NOMO-1 (cell line): ENCODE results near the gene MLLT3.

Source experiments
- DNase-seq, 2 experiments: peaks; one replicate each; lab custom pipeline; 2025; ENCODE audit not compliant: unreplicated experiment in 2 of 2; lab: John Stamatoyannopoulos, UW

Gene MLLT3

GRCh38 chr9:20524776-20525175 is 97.5 kb downstream of the MLLT3 start:
- DNase-seq = no peak

GRCh38 chr9:20518737-20519136 is 103.6 kb downstream of the MLLT3 start:
- DNase-seq = no peak

GRCh38 chr9:20513126-20513913 is 109.0 kb downstream of the MLLT3 start:
- no peak for DNase-seq

DNA sequence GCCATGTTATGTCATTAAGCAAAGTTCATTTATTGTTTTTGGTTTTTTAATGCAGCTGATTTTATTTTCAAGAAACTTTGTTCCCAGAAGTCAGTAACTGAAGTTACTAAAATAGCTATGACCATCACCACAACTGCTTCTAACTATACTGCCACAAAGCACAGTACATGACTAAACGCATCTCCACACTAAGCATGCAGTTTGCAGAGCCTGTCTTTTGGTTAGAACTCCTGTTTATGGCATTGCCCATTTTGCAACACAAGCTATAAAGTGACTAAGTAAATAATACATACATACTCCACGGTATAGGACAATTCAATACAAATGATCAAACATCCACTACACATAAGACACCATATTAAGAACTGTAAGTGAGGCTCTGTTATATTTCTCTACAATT is 109.7 kb downstream of the MLLT3 start:
- DNase-seq = no peak

DNA sequence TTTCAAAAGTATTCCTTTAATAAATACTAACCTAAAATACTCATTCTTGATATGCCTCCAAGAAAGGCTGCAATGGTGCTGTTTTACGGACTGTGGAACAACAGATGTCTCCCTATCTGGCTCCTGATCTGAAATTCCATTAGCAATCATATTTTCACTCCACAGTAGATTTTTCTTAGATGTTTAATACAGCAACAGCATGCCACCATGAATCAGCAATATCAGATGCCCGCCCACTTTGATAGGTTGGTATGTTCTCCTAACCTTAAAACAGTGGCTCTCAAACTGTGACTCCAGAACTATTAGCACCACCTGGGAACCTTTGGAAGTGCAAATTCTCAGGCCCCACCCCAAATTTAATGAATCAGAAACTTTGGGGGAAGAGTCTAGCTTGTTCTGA is 110.2 kb downstream of the MLLT3 start:
- DNase-seq = no peak

DNA sequence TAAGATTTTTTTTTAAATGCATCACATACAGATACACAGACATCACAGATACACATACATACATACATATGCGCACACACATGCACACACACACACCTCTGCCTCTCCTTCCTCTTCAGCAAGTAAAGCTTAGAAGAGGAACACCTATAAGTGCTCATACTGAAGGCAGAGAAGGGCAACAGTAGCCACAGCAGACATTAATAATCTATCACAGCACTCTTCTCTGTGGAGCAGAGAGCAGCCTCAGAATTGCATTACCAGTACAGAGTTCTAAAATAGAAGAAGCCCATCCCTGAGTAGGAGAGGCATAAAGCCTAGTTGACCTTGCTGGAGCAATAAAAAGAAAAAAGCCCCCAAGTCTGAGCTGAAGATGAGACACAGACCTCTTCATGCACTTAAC is 110.6 kb downstream of the MLLT3 start:
- DNase-seq = no peak

- no peak for DNase-seq
Measured at GRCh38 chr9:20509466-20509865, 112.8 kb downstream of the MLLT3 start.

DNA sequence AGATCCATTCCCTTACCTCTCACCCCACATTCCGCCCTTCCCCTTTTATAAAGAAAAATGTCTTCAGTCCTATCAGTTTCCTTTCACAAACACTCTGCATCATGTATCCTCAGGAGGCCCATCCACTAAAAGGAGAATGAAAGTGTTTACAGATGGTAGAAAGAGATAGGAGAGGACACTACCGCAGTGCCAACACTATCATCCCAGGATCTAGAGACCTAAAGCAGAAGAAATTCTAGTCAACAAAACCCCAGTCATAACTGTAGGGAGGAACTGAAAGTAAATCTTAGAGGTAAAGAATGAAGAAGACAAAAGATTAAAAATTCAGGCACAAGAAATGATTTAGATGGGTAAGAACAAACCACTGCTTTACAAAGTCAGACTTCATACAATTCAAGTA is 114.1 kb downstream of the MLLT3 start:
- DNase-seq = no peak

DNA sequence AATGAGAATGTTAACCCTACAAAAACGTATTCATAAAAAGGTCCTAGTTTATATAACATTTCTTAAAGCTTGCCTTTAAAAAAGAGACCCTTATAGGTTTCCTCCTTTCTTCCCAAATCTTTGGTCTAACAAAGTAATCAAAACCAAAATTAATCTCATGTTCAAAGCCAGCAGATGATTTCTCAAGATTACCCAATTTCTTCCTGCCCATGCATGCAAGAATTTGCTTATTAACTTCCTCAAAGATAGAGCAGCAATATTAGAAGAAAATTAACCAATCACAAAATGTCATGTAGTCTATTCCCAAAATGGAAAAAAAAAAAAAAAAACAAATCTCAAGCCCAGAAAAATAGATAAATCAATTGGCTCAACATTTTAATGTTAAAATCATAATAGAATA is 114.9 kb downstream of the MLLT3 start:
- DNase-seq = no peak

DNA sequence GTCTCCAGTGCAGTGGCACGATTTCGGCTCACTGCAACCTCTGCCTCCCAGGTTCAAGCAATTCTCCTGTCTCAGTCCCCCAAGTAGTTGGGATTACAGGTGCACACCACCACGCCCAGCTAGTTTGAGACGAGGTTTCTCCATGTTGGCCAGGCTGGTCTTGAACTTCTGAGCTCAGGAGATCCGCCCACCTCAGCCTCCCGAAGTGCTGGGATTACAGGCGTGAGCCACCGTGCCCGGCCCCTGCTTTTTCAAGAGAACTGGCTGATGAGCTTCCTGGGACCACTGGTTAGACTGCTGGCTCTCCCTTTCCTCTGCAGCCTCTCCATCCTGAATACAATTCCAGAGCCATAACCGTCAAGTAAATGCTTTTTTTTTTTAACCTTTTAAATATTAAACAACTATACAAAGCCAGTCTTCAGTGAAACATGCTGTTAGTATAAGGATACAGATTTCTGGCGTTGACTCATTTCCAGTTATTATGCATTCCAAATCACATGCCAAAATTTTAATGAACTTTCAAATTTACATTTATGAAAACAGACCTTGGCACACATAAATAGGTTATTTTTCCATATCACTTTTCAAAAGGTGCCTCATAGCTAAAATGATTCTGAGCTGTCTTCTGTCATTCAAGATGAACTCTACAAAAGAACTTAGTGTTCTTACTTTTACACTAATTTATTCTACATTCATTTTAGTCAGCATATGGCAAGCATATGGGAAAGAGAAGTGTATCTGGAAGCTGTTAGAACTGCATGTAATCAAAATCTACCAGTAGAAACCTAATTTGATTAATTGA is 116.0 kb downstream of the MLLT3 start:
- no peak for DNase-seq

DNA sequence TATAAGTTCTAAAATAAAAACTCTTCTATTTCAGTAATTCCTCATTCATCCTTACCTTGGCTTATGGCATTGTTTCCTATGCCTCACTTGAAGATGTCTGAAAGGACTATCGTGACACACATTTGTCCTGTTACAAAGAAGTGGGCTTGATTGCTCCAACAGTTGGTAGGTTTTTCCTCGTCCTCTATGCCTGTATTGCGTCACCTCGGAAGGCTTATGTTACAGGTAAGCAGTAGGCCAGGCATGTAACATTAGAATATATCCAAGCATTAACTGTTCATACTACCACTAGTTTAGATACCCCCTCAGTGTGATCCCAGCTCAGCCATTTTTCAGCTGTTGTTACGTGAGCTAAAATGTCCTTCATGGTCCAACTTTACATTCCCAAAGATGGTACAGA is 116.7 kb downstream of the MLLT3 start:
- DNase-seq = no peak

GRCh38 chr9:20504930-20505329 is 117.4 kb downstream of the MLLT3 start:
- DNase-seq = no peak

- DNase-seq = no peak
Measured at GRCh38 chr9:20500101-20500500, 122.2 kb downstream of the MLLT3 start.

DNA sequence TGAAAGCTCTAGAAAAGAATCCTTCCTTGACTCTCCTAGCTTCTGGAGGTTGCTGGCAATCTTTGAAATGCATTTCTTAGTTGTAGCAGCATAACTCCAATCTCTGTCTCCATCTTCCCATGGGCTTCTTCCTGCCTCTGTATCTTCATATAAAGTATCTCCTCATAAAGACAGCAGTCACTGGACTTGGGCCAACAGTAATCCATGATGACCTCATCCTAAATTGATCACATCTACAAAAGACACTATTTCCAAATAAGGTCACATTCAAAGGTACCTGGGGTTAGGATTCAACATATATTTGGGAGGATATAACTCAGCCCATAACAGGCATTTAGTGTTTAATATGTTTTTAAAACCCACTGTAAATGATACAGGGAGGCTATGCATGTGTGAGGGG is 123.3 kb downstream of the MLLT3 start:
- DNase-seq = no peak

DNA sequence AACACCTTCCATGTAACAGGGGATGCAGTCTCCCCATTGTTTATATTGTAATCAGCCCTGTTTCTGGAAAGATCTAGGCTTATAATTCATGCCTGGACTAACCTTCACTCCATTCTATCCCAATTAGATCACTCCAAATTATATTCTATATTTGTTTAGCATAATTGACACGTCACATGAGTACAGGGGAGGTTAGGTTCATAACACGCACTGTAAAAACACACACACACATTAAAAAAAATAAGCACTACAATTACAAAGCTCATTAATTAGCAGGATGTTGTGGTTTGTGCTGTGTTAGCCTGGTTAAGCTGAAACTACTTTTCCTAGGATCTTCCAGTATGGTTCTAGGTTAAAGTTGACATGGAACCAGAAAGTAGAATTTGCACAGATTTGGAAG is 126.0 kb downstream of the MLLT3 start:
- DNase-seq = no peak

DNA sequence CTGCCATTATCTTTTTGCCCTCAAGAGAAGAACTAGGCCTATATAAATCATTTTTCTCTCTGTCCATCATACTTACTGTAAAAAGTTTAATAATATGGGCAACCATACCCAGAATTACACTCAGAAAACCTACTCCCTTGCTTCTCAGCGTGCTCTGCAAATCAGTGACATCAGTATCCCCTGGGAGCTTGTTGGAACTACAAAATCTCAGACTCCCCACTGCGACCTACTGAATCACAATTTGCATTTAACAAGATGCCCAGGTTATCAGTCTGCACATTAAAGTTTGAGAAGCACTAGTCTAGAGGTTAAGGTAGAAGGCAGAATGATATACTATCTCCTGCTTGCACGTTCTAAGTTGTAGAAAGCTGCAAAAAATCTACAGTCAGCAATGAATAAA is 127.2 kb downstream of the MLLT3 start:
- DNase-seq = no peak

- DNase-seq = no peak
Measured at GRCh38 chr9:20494035-20494434, 128.3 kb downstream of the MLLT3 start.

DNA sequence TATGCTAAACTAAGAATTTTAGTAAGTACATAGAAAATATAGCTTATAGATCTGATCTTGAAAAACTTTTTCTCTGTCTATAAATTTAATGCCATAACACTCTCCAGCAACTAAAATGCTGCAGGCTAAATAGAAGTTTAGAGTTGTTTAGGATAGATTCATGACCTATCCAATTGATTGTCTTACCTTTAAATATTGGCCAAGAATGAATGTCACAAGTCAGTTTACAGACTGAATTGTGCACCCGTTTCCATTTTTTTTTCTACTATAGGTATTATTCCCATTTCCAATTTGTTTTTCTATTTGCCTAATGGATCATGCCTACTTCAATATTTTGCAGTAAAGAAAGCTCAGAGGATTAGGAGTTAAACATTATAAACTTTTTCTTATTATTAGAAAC is 129.5 kb downstream of the MLLT3 start:
- no peak for DNase-seq

GRCh38 chr9:20491612-20492011 is 130.7 kb downstream of the MLLT3 start:
- DNase-seq = no peak

DNA sequence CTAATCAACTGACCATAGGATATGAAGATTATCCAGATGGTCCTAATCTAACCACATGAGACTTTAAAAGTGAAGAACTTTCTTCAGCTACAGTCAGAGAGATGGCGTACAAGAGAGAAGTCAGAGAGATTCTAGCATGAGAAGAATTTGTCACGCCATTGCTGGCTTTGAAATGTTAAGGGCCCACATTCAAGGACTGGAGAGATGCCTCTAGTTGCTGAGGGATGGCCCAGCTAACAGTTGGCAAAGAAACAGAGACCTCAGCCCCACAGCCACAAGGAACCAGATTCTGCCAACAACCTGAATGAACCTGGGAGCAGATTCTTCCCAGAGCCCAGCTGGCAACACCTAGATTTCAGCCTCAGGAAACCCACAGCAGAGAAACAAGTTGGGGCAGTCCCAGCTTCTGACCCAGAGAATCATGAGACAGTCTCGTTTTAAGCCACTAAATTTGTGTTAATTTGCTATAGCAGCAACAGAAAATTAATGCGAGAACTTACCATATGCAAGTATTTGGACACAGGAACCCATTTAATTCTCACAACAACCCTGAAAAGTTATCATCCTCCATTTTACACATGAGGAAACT is 132.0 kb downstream of the MLLT3 start:
- DNase-seq = no peak

DNA sequence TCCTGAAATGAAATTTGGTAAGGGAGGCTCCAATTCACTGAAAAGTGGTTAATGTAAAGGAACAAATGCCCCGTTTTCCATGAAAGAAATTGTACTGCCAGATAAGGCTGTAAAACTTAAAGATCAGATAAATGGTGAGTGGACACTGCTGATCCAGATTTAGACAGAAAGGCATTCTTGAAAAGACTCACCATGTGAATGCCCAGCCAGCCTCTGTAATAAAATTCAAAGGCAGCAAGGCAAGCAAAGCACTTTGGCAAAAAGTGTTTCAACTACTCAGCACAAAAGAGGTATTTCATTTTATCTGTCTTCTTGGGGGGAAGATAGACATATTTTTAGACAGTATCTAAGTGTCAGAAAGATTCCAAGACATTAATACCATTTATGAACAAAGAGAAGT is 133.6 kb downstream of the MLLT3 start:
- DNase-seq = no peak

- no peak for DNase-seq
Measured at GRCh38 chr9:20486552-20486951, 135.7 kb downstream of the MLLT3 start.
